Body of pancreas (tissue), 4 donors: ENCODE measurements around the gene PGS1.

Source experiments
- CTCF ChIP-seq, 7 experiments: fragments of 450-650 bp in 4 of 7; fragments of 200-600 bp in 3 of 7; sonication (generic) in 3 of 7; IDR thresholded peaks; one replicate each; pipeline ENCODE4 v1.5.1; 2016 to 2019; ENCODE audit warnings: antibody characterized with exemption in 7 of 7
- POLR2A ChIP-seq, 3 donors: fragments of 450-650 bp; IDR thresholded peaks; one replicate each; pipeline ENCODE4 v1.6.1; 2016; ENCODE audit warnings: antibody characterized with exemption in 3 of 3, mild to moderate bottlenecking in 2 of 3

- TF ChIP-seq POLR2A (IDR thresholded peaks at IDR 0.05) (peak; percentile 23 to 51 (median 43)), CTCF (IDR thresholded peaks at IDR 0.05) (peak in 1 of 7 experiments; percentile 19)
Measured at GRCh38 chr17:78341559-78342448, 36.6 kb upstream of the PGS1 start.
